ENCODE measurements around the gene ENO4. TPM values are rescaled to one million over a fixed set of nuclear protein-coding genes. Genes with fewer than 3 reads are reported as not detected.

The ENO4 gene
- total RNA-seq, 1 donor from 2014 or later = not detected

GRCh38 chr10:116848944-116849247 lies 403 bp upstream of the ENO4 start:
- DNase-seq = no peak
- peaks cover 47% of the 10 kb centered on the region for H3K27me3 ChIP-seq (ENCODE audit: low read depth)
- peak overlapping the region; percentile 79 for H3K27ac ChIP-seq (replicated peaks)

GRCh38 chr10:116850058-116850611 lies 836 bp downstream of the ENO4 start:
- DNase-seq = no peak
- H3K27me3 ChIP-seq (ENCODE audit: low read depth) = peaks cover 47% of the 10 kb centered on the region
- no peaks in the 10 kb centered on the region for H3K36me3 ChIP-seq
- TF ChIP-seq CTCF (IDR thresholded peaks at IDR 0.05; ENCODE audit: borderline replicate concordance) = no peak
- peak overlapping the region; percentile 79 for H3K27ac ChIP-seq (replicated peaks)
- H3K4me3 ChIP-seq = peak overlapping the region; percentile 79
- no peaks in the 10 kb centered on the region for H3K9me3 ChIP-seq (replicated peaks)
- intact Hi-C loops (cut with micrococcal nuclease) = no loop called here
- peaks cover 17% of the 10 kb centered on the region for H3K4me1 ChIP-seq

More at GRCh38 chr10:116848944-116849247, 403 bp upstream of the ENO4 start:
- Histone ChIP-seq H3K36me3 (no peaks in the 10 kb centered on the region), H3K9me3 (replicated peaks) (no peaks in the 10 kb centered on the region), H3K4me1 (peaks cover 17% of the 10 kb centered on the region), H3K4me3 (peak overlapping the region; percentile 79)
- no peak for TF ChIP-seq CTCF (IDR thresholded peaks at IDR 0.05; ENCODE audit: borderline replicate concordance)
- intact Hi-C loops (cut with micrococcal nuclease) = no loop called here

- TF ChIP-seq CTCF (IDR thresholded peaks at IDR 0.05; ENCODE audit: borderline replicate concordance) = no peak
- Histone ChIP-seq H3K4me3 (no peak overlapping the region), H3K4me1 (peaks cover 17% of the 10 kb centered on the region), H3K36me3 (no peaks in the 10 kb centered on the region), H3K27ac (replicated peaks) (no peak overlapping the region), H3K27me3 (ENCODE audit: low read depth) (peaks cover 41% of the 10 kb centered on the region), H3K9me3 (replicated peaks) (no peaks in the 10 kb centered on the region)
- DNase-seq = no peak
- intact Hi-C loops (cut with micrococcal nuclease) = no loop called here
Measured at GRCh38 chr10:116852246-116852645, 2.9 kb downstream of the ENO4 start.

- no peak for DNase-seq
- Histone ChIP-seq H3K27me3 (ENCODE audit: low read depth) (peaks cover 31% of the 10 kb centered on the region), H3K4me1 (peaks cover 17% of the 10 kb centered on the region), H3K4me3 (no peak overlapping the region), H3K27ac (replicated peaks) (no peak overlapping the region), H3K9me3 (replicated peaks) (peaks cover 9% of the 10 kb centered on the region), H3K36me3 (no peaks in the 10 kb centered on the region)
- intact Hi-C loops (cut with micrococcal nuclease) = no loop called here
- no peak for TF ChIP-seq CTCF (IDR thresholded peaks at IDR 0.05; ENCODE audit: borderline replicate concordance)
Measured at GRCh38 chr10:116853287-116853686, 4.0 kb downstream of the ENO4 start.

- H3K4me1 ChIP-seq = peaks cover 16% of the 10 kb centered on the region
- no peak for DNase-seq
- no peak overlapping the region for H3K4me3 ChIP-seq
- H3K27me3 ChIP-seq (ENCODE audit: low read depth) = peaks cover 27% of the 10 kb centered on the region
- no peak overlapping the region for H3K27ac ChIP-seq (replicated peaks)
- no peaks in the 10 kb centered on the region for H3K36me3 ChIP-seq
- no peak for TF ChIP-seq CTCF (IDR thresholded peaks at IDR 0.05; ENCODE audit: borderline replicate concordance)
- H3K9me3 ChIP-seq (replicated peaks) = peaks cover 13% of the 10 kb centered on the region
- intact Hi-C loops (cut with micrococcal nuclease) = no loop called here
Measured at GRCh38 chr10:116853701-116854100, 4.4 kb downstream of the ENO4 start.
